Activated naive CD8-positive, alpha-beta T cell treated with anti-CD3 and anti-CD28 coated beads for 36 hours (primary cell): ENCODE results near the gene SARS1. TPM values are rescaled to one million over a fixed set of nuclear protein-coding genes. Genes with fewer than 3 reads are reported as not detected.
"Not testable (repeated sequence)": the region's sequence is repeated elsewhere in the genome, so short reads cannot be mapped to it uniquely, and the experiment has no call there.

Source experiments
- DNase-seq: peaks from one replicate; pipeline ENCODE4 v3.0.0; 2021
- H3K27ac Mint-ChIP-seq: one replicate; pipeline ENCODE4 v1.8.0; 2022; ENCODE audit warnings: mild to moderate bottlenecking, moderate library complexity, mixed read lengths
- H3K27me3 Mint-ChIP-seq: one replicate; pipeline ENCODE4 v1.8.0; 2022; ENCODE audit warnings: mild to moderate bottlenecking, mixed read lengths
- H3K36me3 Mint-ChIP-seq: one replicate; pipeline ENCODE4 v1.8.0; 2021; ENCODE audit warnings: mild to moderate bottlenecking, mixed read lengths
- H3K4me1 Mint-ChIP-seq: one replicate; pipeline ENCODE4 v1.8.0; 2021; ENCODE audit warnings: mixed read lengths
- H3K4me3 Mint-ChIP-seq: one replicate; pipeline ENCODE4 v1.8.0; 2022; ENCODE audit warnings: mild to moderate bottlenecking, moderate library complexity, mixed read lengths
- H3K9me3 Mint-ChIP-seq: one replicate; pipeline ENCODE4 v1.8.0; 2022; ENCODE audit warnings: mixed read lengths
- total RNA-seq, 2 experiments: library from RNA; stranded (reverse); gene quantifications; one replicate each; pipeline ENCODE4 v1.2.3, GENCODE V29; 2021

SARS1 gene, protein sequence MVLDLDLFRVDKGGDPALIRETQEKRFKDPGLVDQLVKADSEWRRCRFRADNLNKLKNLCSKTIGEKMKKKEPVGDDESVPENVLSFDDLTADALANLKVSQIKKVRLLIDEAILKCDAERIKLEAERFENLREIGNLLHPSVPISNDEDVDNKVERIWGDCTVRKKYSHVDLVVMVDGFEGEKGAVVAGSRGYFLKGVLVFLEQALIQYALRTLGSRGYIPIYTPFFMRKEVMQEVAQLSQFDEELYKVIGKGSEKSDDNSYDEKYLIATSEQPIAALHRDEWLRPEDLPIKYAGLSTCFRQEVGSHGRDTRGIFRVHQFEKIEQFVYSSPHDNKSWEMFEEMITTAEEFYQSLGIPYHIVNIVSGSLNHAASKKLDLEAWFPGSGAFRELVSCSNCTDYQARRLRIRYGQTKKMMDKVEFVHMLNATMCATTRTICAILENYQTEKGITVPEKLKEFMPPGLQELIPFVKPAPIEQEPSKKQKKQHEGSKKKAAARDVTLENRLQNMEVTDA
- 100 to 1,000 TPM; 217 to 226 TPM for total RNA-seq

DNA sequence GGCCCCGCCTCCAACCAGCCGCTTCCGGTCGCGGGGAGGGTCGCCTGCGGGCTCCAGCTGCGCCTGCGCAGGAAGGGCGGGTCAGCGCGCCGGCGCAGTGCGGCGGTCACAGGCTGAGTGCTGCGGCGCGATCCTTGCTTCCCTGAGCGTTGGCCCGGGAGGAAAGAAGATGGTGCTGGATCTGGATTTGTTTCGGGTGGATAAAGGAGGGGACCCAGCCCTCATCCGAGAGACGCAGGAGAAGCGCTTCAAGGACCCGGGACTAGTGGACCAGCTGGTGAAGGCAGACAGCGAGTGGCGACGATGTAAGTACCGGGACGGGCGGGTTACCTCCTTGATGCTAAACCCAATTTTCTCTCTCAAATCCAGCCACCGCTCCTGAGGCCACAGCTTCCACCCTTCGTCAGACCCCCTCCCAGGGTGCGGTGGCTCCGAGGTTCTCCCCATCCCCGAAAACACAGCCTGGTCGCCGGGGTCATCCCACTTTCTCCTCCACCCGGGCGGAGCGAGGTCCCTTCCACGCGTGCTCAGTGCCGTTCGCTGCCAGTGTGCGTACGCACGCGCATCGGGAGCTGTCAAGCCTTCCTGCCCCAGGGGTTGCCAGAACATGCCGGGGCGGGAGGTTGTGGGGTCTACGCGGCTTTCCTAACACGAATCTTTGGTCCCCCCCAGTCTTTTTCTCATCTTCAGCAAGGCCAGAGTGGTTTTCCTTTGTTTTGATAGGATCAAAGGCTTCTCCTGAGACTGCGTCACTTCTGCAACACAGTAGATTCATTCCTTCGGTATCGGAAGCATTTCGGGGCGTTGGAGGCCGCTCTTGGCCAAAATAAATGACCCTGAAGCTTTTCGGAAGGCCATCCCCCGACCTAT lies at the start of gene SARS1:
Gene SARS1 (plus strand): TSS at position 95 of the 870 bp plus-strand sequence. CDS start 75 bp downstream, at position 170.
- peak; percentile 91 for DNase-seq
- peaks cover 45% of the 10 kb centered on the region for H3K36me3 Mint-ChIP-seq
- peak within 1 kb of the TSS; percentile 97 for H3K4me3 Mint-ChIP-seq
- no peaks in the 10 kb centered on the region for H3K27me3 Mint-ChIP-seq
- peaks cover 29% of the 10 kb centered on the region for H3K4me1 Mint-ChIP-seq
- peak within 1 kb of the TSS; percentile 95 for H3K27ac Mint-ChIP-seq
- H3K9me3 Mint-ChIP-seq: peaks cover 6% of the 10 kb centered on the region

DNA sequence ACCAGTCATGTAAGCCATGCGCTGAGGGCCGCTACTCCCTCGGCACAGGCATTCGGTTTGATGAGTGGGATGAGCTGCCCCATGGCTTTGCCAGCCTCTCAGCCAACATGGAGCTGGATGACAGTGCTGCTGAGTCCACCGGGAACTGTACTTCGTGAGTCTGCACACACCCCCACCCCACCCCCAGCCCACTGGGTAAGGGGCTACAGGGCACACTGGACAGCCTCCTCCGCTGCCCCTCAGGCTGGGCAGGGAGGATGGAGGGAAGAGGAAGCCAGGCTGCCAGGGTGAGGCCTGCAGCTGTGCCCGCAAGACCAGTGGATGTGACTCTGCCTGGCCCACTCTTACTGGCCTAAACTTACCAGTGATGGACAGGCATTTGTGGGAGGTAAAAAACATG lies 49.2 kb upstream of the SARS1 start:
- Mint-ChIP-seq H3K9me3 (no peaks in the 10 kb centered on the region), H3K27ac (no peak overlapping the region), H3K4me1 (peaks cover 20% of the 10 kb centered on the region), H3K4me3 (no peak overlapping the region), H3K36me3 (no peaks in the 10 kb centered on the region), H3K27me3 (no peaks in the 10 kb centered on the region)
- no peak for DNase-seq

DNA sequence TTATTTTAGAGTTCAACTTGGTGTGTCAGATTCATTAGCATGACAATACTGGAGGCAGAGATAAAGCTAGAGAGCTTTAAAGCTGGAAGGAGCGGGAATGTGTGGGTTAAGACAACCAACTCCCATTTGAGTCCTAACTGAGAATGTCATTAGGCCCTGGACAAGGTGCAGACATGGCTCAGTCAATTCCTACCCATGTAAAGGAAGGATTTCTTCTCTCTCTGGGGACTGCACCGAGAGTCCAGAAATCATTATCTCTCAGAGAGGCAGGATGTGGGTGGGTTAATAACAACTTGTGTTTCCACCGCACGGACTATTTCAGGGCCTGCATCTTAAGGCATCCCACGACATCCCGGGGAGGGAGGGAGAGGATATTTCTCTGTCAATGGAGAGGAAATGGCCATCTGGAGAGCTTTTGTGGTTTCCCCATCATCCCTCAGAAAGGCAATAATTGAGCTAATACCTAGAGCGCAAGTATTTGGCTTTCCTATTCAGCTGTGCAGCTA lies 46.7 kb upstream of the SARS1 start:
- Mint-ChIP-seq H3K9me3 (no peaks in the 10 kb centered on the region), H3K27me3 (no peaks in the 10 kb centered on the region), H3K36me3 (no peaks in the 10 kb centered on the region)

GRCh38 chr1:109170035-109170764 lies 43.5 kb upstream of the SARS1 start:
- H3K27me3 Mint-ChIP-seq: no peaks in the 10 kb centered on the region
- no peak for DNase-seq
- H3K4me3 Mint-ChIP-seq: no peak overlapping the region
- no peaks in the 10 kb centered on the region for H3K36me3 Mint-ChIP-seq
- no peak overlapping the region for H3K27ac Mint-ChIP-seq
- no peaks in the 10 kb centered on the region for H3K4me1 Mint-ChIP-seq
- no peaks in the 10 kb centered on the region for H3K9me3 Mint-ChIP-seq

More for the DNA sequence above, 46.7 kb upstream of the SARS1 start:
- peaks cover 13% of the 10 kb centered on the region for H3K4me1 Mint-ChIP-seq
- no peak overlapping the region for H3K4me3 Mint-ChIP-seq
- no peak for DNase-seq
- no peak overlapping the region for H3K27ac Mint-ChIP-seq

DNA sequence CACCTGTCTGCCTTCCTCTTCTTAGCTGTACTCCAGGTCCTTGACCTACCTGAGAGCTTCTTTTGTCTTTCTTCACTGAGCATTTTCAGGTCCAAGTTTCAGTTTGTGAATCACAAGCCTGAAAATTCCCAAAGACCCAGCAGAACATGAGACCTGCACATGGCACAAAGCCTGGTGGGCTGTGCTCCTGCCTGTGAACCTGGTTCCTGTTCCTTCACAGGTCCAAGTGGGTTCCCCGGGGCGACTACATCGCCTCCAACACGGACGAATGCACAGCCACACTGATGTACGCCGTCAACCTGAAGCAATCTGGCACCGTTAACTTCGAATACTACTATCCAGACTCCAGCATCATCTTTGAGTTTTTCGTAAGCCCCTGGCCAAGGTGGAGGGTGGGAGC lies 42.1 kb upstream of the SARS1 start:
- H3K9me3 Mint-ChIP-seq: no peaks in the 10 kb centered on the region
- H3K27me3 Mint-ChIP-seq: no peaks in the 10 kb centered on the region
- no peak for DNase-seq
- H3K27ac Mint-ChIP-seq: no peak overlapping the region
- no peaks in the 10 kb centered on the region for H3K4me1 Mint-ChIP-seq
- no peak overlapping the region for H3K4me3 Mint-ChIP-seq
- H3K36me3 Mint-ChIP-seq: no peaks in the 10 kb centered on the region

DNA sequence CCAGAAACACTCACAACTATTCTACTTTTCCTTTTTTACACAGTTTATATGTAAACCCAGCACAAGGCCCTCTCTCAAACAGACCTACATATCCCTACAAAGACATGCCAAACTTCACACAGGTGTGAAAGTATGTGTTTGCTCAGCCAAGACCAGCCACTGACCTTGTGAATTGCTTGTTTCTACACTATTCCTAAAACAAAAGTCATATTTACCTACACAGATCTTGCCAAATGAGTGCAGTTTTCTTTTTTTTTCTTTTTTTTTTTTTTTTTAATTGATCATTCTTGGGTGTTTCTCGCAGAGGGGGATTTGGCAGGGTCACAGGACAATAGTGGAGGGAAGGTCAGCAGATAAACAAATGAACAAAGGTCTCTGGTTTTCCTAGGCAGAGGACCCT lies 37.4 kb upstream of the SARS1 start:
- not testable (repeated sequence) for H3K9me3 Mint-ChIP-seq, H3K27ac Mint-ChIP-seq, DNase-seq, H3K4me3 Mint-ChIP-seq, H3K36me3 Mint-ChIP-seq, H3K27me3 Mint-ChIP-seq, H3K4me1 Mint-ChIP-seq

DNA sequence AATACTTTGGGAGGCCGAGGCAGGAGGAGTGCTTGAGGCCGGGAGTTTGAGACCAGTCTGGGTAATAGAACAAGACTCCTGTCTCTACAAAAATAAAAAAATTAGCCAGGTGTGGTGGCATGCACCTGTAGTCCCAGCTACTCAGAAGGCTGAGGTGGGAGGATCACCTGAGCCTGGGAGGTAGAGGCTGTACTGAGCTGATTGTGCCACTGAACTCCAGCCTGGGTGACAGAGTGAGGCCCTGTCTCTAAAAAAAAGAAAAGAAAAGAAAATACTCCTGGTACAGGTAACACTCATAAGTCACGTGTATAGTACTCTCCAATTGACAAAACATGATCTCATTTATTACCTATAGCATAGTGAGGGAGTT lies 33.0 kb upstream of the SARS1 start:
- not testable (repeated sequence) for H3K27ac Mint-ChIP-seq, DNase-seq, H3K4me1 Mint-ChIP-seq, H3K9me3 Mint-ChIP-seq, H3K27me3 Mint-ChIP-seq, H3K36me3 Mint-ChIP-seq, H3K4me3 Mint-ChIP-seq

GRCh38 chr1:109181085-109181806 lies 32.5 kb upstream of the SARS1 start:
- no peak for DNase-seq
- Mint-ChIP-seq H3K4me1 (no peaks in the 10 kb centered on the region), H3K9me3 (no peaks in the 10 kb centered on the region), H3K27ac (no peak overlapping the region), H3K4me3 (no peak overlapping the region), H3K27me3 (no peaks in the 10 kb centered on the region), H3K36me3 (no peaks in the 10 kb centered on the region)

DNA sequence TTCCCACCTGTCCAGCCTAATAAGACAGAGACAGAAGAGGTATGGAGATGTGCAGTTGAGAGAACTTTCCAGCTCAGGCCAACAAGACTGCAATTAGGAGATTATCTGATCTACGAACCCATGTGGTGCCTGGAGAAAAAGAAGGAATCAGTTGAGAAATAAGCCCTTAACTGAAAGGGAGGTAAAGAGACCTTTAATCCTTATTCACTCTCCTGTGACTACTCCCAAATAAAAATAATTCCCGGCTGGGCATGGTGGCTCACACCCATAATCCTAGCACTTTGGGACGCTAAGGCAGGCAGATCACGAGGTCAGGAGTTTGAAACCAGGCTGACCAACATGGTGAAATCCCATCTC lies 31.9 kb upstream of the SARS1 start:
- Mint-ChIP-seq H3K4me1 (no peaks in the 10 kb centered on the region), H3K4me3 (no peak overlapping the region)
- no peak for DNase-seq

GRCh38 chr1:109183058-109183738 lies 30.5 kb upstream of the SARS1 start:
- DNase-seq: no peak
- Mint-ChIP-seq H3K9me3 (no peaks in the 10 kb centered on the region), H3K4me1 (no peaks in the 10 kb centered on the region), H3K27me3 (no peaks in the 10 kb centered on the region), H3K4me3 (no peak overlapping the region), H3K27ac (no peak overlapping the region), H3K36me3 (no peaks in the 10 kb centered on the region)

More for the DNA sequence above, 31.9 kb upstream of the SARS1 start:
- no peaks in the 10 kb centered on the region for H3K27me3 Mint-ChIP-seq
- no peak overlapping the region for H3K27ac Mint-ChIP-seq
- no peaks in the 10 kb centered on the region for H3K36me3 Mint-ChIP-seq
- H3K9me3 Mint-ChIP-seq: no peaks in the 10 kb centered on the region

DNA sequence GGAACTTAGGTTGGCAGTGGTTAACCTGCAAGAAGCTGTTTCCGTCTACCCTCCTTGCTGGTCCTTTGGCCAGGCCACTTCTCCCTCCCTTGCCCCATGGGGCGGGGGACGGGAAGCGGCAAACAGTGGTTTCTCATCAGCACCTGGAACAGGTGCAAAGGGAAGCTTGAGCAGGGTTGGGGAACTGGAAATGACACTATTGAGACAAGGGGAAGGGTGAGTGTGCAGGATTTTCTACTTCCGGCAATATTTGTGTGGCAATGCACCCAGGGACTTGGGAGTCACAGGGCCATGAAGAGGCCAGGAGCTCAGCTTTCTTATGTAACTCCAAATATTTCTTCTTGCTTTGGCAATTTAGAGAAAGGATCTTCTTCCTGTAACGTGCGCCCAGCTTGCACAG lies 29.0 kb upstream of the SARS1 start:
- Mint-ChIP-seq H3K4me1 (peaks cover 2% of the 10 kb centered on the region), H3K4me3 (no peak overlapping the region), H3K27ac (no peak overlapping the region), H3K36me3 (no peaks in the 10 kb centered on the region), H3K27me3 (no peaks in the 10 kb centered on the region), H3K9me3 (no peaks in the 10 kb centered on the region)
- DNase-seq: no peak

- no peak overlapping the region for H3K27ac Mint-ChIP-seq
- DNase-seq: no peak
- no peaks in the 10 kb centered on the region for H3K36me3 Mint-ChIP-seq
These were observed 28.4 kb upstream of the SARS1 start for GRCh38 chr1:109185357-109185756.

DNA sequence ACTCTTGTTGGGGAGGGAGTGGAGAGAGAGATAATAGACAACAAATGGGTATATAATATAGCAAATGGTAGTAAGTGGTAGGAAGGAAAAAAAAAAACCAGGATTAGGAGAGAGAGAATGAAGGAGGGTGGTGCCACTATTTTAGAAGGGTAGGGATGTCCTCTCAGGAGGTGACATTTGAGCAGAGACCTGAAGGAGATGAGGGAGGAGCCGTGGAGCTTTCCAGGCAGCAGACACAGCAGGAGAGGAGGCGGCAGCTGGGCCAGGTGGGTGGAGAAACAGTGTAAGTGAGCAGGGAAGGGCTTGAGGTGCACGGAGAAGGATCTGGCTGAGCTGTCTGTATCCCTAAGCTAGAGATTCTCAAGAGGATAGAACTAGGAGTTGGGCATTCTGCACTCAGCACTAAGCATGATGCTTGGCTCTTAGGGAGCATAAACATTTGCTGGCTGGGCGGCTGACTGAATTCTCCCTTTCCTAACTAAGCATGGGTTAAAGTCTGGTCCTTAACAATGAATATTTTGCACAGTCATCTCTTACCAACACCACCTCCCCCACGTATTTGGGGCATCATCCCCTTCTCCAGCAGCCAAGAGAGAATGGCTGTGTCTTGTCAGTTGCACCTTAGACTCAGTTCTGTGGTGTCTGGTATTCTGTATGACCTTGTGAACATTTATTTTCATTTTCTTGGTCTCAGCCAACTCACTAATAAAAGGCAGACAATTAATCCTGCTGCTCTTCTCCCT lies 27.6 kb upstream of the SARS1 start:
- no peaks in the 10 kb centered on the region for H3K27me3 Mint-ChIP-seq
- no peak overlapping the region for H3K27ac Mint-ChIP-seq
- H3K36me3 Mint-ChIP-seq: no peaks in the 10 kb centered on the region
- peaks cover 2% of the 10 kb centered on the region for H3K4me1 Mint-ChIP-seq
- H3K9me3 Mint-ChIP-seq: no peaks in the 10 kb centered on the region
- H3K4me3 Mint-ChIP-seq: no peak overlapping the region
- no peak for DNase-seq

More at GRCh38 chr1:109185357-109185756, 28.4 kb upstream of the SARS1 start:
- H3K27me3 Mint-ChIP-seq: no peaks in the 10 kb centered on the region
- H3K9me3 Mint-ChIP-seq: no peaks in the 10 kb centered on the region
- peaks cover 2% of the 10 kb centered on the region for H3K4me1 Mint-ChIP-seq
- H3K4me3 Mint-ChIP-seq: no peak overlapping the region
